Mesendoderm (in vitro differentiated cells): ENCODE data around the gene MACROD2.

ENCODE experiments used
- DNase-seq: peaks from one replicate; pipeline ENCODE4 v3.0.0; 2013
- H2AK5ac ChIP-seq: 2 replicates; pipeline ENCODE4 v1.6.1; 2013; ENCODE audit warnings: low read length, inconsistent platforms
- H2BK120ac ChIP-seq: 2 replicates; pipeline ENCODE4 v1.6.1; 2013; ENCODE audit warnings: low read depth, mild to moderate bottlenecking, low read length, moderate library complexity, mixed read lengths
- H2BK15ac ChIP-seq: replicated peaks from 2 replicates; pipeline ENCODE4 v1.6.1; 2013; ENCODE audit warnings: low read depth, mild to moderate bottlenecking, moderate library complexity
- H2BK5ac ChIP-seq: 2 replicates; pipeline ENCODE4 v1.6.1; 2013; ENCODE audit warnings: low read length, inconsistent platforms
- H3K18ac ChIP-seq: 2 replicates; pipeline ENCODE4 v1.6.1; 2013; ENCODE audit warnings: mild to moderate bottlenecking, low read length, mixed read lengths
- H3K23ac ChIP-seq: one replicate; pipeline ENCODE4 v1.6.1; 2013; ENCODE audit warnings: low read length
- H3K27ac ChIP-seq: 2 replicates; pipeline ENCODE4 v1.5.1; 2013; ENCODE audit warnings: low read depth, mild to moderate bottlenecking, inconsistent platforms, low read length, moderate library complexity
- H3K27me3 ChIP-seq: 2 replicates; pipeline ENCODE4 v1.6.1; 2013; ENCODE audit warnings: low read length, control low read depth, mild to moderate bottlenecking, inconsistent platforms; ENCODE audit not compliant: insufficient read depth, poor library complexity
- H3K36me3 ChIP-seq: 2 replicates; pipeline ENCODE4 v1.6.1; 2013; ENCODE audit warnings: low read length, inconsistent platforms; ENCODE audit not compliant: control insufficient read depth, insufficient read depth
- H3K4ac ChIP-seq: one replicate; pipeline ENCODE4 v1.6.1; 2013; ENCODE audit warnings: low read depth, mild to moderate bottlenecking, low read length, moderate library complexity
- H3K4me1 ChIP-seq: 2 replicates; pipeline ENCODE4 v1.6.1; 2013; ENCODE audit warnings: low read depth, low read length, inconsistent platforms; ENCODE audit not compliant: control insufficient read depth
- H3K4me2 ChIP-seq: 2 replicates; pipeline ENCODE4 v1.6.1; 2013; ENCODE audit warnings: low read length
- H3K4me3 ChIP-seq: 2 replicates; pipeline ENCODE4 v1.5.1; 2013; ENCODE audit warnings: mild to moderate bottlenecking, low read length
- H3K56ac ChIP-seq: one replicate; pipeline ENCODE4 v1.6.1; 2013; ENCODE audit warnings: low read length
- H3K79me1 ChIP-seq: 2 replicates; pipeline ENCODE4 v1.6.1; 2013; ENCODE audit warnings: low read length, inconsistent platforms
- H3K79me2 ChIP-seq: 2 replicates; pipeline ENCODE4 v1.6.1; 2013; ENCODE audit warnings: mild to moderate bottlenecking, low read length; ENCODE audit not compliant: control insufficient read depth, insufficient read depth
- H3K9ac ChIP-seq: 2 replicates; pipeline ENCODE4 v1.6.1; 2013; ENCODE audit warnings: low read length, inconsistent platforms
- H4K5ac ChIP-seq: one replicate; pipeline ENCODE4 v1.6.1; 2013; ENCODE audit warnings: low read length
- H4K8ac ChIP-seq: one replicate; pipeline ENCODE4 v1.6.1; 2013; ENCODE audit warnings: low read depth, mild to moderate bottlenecking, control low read depth, low read length, moderate library complexity
- WGBS: extraction: QIAGEN DNeasy Blood & Tissue Kit; methylation state at CpG from one replicate; pipeline ENCODE4 v1.1.7; 2013; ENCODE audit warnings: low lambda C conversion rate, missing lambda C conversion rate; ENCODE audit not compliant: insufficient coverage; ENCODE audit errors: extremely low coverage; 5-methylcytosine and 5-hydroxymethylcytosine counted together

Gene MACROD2

DNA sequence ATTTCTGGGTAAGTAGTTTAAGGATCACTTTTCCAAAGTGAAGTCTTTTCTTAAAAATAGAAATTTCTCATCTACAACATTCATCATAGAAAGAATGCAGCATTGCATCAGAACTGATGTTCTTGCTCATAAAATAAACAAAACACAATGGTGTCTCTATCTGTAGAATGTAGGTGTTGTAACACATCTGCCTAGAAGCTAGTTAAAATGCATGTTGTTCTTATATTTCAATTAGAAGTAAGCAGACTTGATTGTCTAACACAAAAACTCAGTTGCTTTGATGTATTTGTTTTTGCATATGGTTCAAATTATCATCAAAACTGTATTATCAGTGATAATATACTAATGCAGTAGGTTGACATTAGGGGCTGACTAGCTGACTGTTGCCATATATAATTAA, 996.8 kb downstream of the MACROD2 start:
- H3K4me2 ChIP-seq, result no peak overlapping the region
- no peaks in the 10 kb centered on the region for H3K79me2 ChIP-seq
- H4K8ac ChIP-seq, result no peak overlapping the region
- no peak overlapping the region for H3K4ac ChIP-seq
- H2AK5ac ChIP-seq, result no peak overlapping the region
- no peak overlapping the region for H4K5ac ChIP-seq
- H3K27ac ChIP-seq, result no peak overlapping the region
- no peak overlapping the region for H3K23ac ChIP-seq
- H2BK15ac ChIP-seq, result no peak overlapping the region
- no peak overlapping the region for H2BK5ac ChIP-seq
- H3K4me1 ChIP-seq, result no peaks in the 10 kb centered on the region
- H3K56ac ChIP-seq, result no peak overlapping the region
- no peak overlapping the region for H2BK120ac ChIP-seq
- no peaks in the 10 kb centered on the region for H3K36me3 ChIP-seq
- DNase-seq, result no peak
- no peak overlapping the region for H3K4me3 ChIP-seq
- H3K27me3 ChIP-seq, result peaks cover 2% of the 10 kb centered on the region
- H3K79me1 ChIP-seq, result no peaks in the 10 kb centered on the region
- H3K18ac ChIP-seq, result no peak overlapping the region
- no peak overlapping the region for H3K9ac ChIP-seq

DNA sequence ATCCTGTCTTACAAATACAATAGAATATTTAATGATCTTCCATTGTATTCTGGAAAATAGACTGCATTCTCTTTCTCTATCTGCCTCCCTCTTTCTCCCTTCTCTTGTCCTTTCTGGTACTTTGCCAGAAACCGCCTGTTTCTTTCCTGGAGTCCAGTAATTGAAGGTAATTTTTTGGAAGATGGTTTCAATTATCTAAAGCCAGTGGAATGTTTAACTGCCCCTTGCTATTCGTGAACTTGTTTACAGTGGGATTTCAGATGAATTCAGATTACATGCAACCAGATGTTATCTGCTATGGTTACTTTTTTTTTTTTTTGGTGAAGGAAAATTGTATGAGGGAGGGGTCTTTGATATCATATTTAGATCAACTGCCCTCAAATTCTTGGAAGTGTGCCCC, 997.6 kb downstream of the MACROD2 start:
- Histone ChIP-seq H3K18ac (no peak overlapping the region), H3K4me3 (no peak overlapping the region), H3K4me2 (no peak overlapping the region), H3K27ac (no peak overlapping the region), H3K9ac (no peak overlapping the region), H2AK5ac (no peak overlapping the region), H4K5ac (no peak overlapping the region), H3K79me2 (no peaks in the 10 kb centered on the region), H3K27me3 (peaks cover 2% of the 10 kb centered on the region), H2BK120ac (no peak overlapping the region), H3K36me3 (no peaks in the 10 kb centered on the region), H3K79me1 (no peaks in the 10 kb centered on the region), H2BK5ac (no peak overlapping the region), H2BK15ac (no peak overlapping the region), H3K23ac (no peak overlapping the region), H3K56ac (no peak overlapping the region), H3K4ac (no peak overlapping the region), H3K4me1 (no peaks in the 10 kb centered on the region), H4K8ac (no peak overlapping the region)
- no CpG with 5 or more reads among the region's 2 CpGs for WGBS
- no peak for DNase-seq

DNA sequence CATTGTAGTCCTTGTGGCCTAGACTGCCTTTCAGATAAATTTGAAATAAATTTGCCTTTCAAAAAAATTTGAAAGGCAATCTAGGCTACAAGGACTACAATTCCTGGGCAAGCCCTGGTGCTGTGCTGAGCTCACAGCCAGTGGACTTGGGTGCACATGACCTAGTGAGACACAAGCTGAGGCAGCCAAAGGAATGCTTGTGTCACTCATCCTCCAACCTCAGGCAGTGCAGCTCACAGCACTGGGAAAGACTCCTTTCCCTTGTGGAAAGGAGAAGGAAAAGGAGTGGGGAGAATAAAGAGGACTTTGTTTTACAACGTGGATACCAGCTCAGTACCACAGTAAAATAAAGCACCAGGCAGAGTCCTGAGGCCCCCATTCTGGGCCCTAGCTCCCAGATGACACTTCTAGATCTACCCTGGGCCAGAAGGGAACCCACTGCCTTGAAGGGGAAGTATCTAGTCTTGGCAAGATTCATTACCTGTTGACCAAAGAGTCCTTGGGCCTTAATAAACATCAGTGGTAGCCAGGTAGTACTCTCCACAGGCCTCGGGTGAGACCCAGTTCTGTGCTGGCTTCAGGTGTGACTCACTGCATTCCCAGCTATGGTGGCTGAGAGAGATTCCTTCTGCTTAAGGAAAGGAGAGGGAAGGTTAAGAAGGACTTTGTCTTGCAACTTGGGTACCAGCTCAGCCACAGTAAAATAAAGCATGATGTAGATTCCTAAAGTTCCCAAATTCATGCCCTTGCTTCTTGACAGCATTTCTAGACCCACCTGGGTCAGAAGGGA, 1001.8 kb downstream of the MACROD2 start:
- Histone ChIP-seq H3K4me1 (no peaks in the 10 kb centered on the region), H3K56ac (no peak overlapping the region), H3K18ac (no peak overlapping the region), H2BK15ac (no peak overlapping the region), H3K36me3 (no peaks in the 10 kb centered on the region), H3K23ac (no peak overlapping the region), H3K79me2 (no peaks in the 10 kb centered on the region), H3K79me1 (no peaks in the 10 kb centered on the region), H3K9ac (no peak overlapping the region), H2BK5ac (no peak overlapping the region), H2AK5ac (no peak overlapping the region), H3K27me3 (no peaks in the 10 kb centered on the region), H4K8ac (no peak overlapping the region), H2BK120ac (no peak overlapping the region), H3K27ac (no peak overlapping the region), H4K5ac (no peak overlapping the region), H3K4me2 (no peak overlapping the region), H3K4me3 (no peak overlapping the region), H3K4ac (no peak overlapping the region)
- no peak for DNase-seq
- WGBS, result no CpG with 5 or more reads among the region's 2 CpGs

DNA sequence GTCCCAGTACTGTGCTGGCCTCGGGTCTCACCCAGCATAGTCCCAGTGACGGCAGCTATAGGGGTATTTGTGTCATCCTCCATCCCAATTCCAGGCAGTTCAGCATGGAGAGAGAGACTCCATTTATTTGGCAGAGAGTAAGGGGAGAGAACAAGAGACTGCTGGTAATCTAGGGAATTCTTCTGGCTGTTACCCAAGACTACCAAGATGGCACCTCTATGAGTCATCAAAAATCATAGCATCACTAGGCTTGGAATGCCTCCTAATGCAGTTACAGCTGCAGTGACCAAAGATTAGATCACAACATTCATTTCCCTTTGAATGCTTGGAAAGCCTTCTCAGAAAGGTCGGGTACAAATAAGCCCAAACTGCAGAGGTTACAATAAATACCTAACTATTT, 1002.5 kb downstream of the MACROD2 start:
- Histone ChIP-seq H2BK15ac (no peak overlapping the region), H3K27me3 (no peaks in the 10 kb centered on the region), H3K4me1 (no peaks in the 10 kb centered on the region), H2BK5ac (no peak overlapping the region), H4K5ac (no peak overlapping the region), H3K79me1 (no peaks in the 10 kb centered on the region), H3K18ac (no peak overlapping the region), H3K4me2 (no peak overlapping the region), H3K4me3 (no peak overlapping the region), H3K79me2 (no peaks in the 10 kb centered on the region), H2AK5ac (no peak overlapping the region), H3K27ac (no peak overlapping the region), H3K9ac (no peak overlapping the region), H4K8ac (no peak overlapping the region), H3K23ac (no peak overlapping the region), H2BK120ac (no peak overlapping the region), H3K4ac (no peak overlapping the region), H3K56ac (no peak overlapping the region), H3K36me3 (no peaks in the 10 kb centered on the region)
- peak; percentile 16 for DNase-seq
- WGBS, result no CpG with 5 or more reads among the region's 3 CpGs

DNA sequence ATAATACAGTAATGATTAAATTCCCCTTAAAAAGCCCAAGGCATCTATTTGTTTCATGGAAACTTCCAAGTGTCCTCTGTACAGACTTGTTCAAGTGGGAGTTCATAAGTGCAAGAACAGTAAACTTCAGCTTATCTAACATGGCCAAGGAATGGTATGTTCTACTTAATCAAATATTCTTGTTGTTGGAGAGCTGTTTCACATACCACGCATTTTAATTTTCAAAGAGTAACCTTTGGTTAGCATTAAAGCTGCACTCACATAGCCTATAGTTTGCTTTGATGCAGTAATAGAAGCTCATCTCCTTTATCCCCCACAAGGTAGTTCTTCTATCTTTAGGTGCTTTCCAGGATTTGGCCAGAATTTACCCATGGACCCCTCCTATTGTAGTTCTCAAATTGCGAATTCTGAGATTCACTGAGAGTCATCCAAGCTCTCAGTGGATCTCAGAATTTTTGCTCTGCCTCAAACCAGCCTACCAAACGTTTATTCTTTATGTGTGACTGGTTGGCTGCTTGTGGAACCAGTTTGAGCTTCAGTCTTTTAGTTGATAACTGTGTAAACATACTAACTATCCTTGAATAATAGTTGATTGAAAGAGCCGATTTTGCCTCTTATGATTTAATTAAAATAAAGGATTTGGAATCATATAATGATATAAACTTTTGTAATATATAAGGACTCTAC, 1010.1 kb downstream of the MACROD2 start:
- H3K23ac ChIP-seq, result no peak overlapping the region
- no peak for DNase-seq
- H3K4ac ChIP-seq, result no peak overlapping the region
- WGBS, result no CpG with 5 or more reads among the region's 4 CpGs
- H3K4me3 ChIP-seq, result no peak overlapping the region
- H3K4me2 ChIP-seq, result no peak overlapping the region
- H3K4me1 ChIP-seq, result no peaks in the 10 kb centered on the region
- no peak overlapping the region for H4K5ac ChIP-seq
- H3K36me3 ChIP-seq, result no peaks in the 10 kb centered on the region
- H4K8ac ChIP-seq, result no peak overlapping the region
- no peak overlapping the region for H3K27ac ChIP-seq
- no peaks in the 10 kb centered on the region for H3K79me1 ChIP-seq
- no peaks in the 10 kb centered on the region for H3K79me2 ChIP-seq
- no peak overlapping the region for H2BK15ac ChIP-seq
- H3K18ac ChIP-seq, result no peak overlapping the region
- H3K56ac ChIP-seq, result no peak overlapping the region
- no peaks in the 10 kb centered on the region for H3K27me3 ChIP-seq
- H2BK5ac ChIP-seq, result no peak overlapping the region
- no peak overlapping the region for H2BK120ac ChIP-seq
- H3K9ac ChIP-seq, result no peak overlapping the region
- H2AK5ac ChIP-seq, result no peak overlapping the region
